Ovary (tissue), 9 donors: ENCODE data around the gene LOX. TPM values are rescaled to one million over a fixed set of nuclear protein-coding genes. Genes with fewer than 3 reads are reported as not detected.

Experiments used
- DNase-seq, 5 donors: peaks; one replicate each; pipeline ENCODE4 v3.0.0-alpha.2; 2019 to 2020
- H3K27ac ChIP-seq, 2 donors: fragments of 200-600 bp; one replicate each; pipeline versions ENCODE4 v1.5.1 to v1.8.0; 2019 to 2022
- H3K27me3 ChIP-seq: fragments of 200-600 bp; one replicate; pipeline ENCODE4 v1.8.0; 2022
- H3K36me3 ChIP-seq: fragments of 200-600 bp; sonication (generic); one replicate; pipeline ENCODE4 v1.5.1; 2019
- H3K4me1 ChIP-seq: one replicate; pipeline ENCODE4 v1.8.1; 2013; ENCODE audit warnings: mild to moderate bottlenecking, moderate library complexity; ENCODE audit not compliant: insufficient read depth
- H3K4me3 ChIP-seq: fragments of 200-600 bp; sonication (generic); one replicate; pipeline ENCODE4 v1.5.1; 2017
- H3K9me3 ChIP-seq, 2 donors: fragments of 200-600 bp in 1 of 2; sonication (generic) in 1 of 2; one replicate each; pipeline versions ENCODE4 v1.5.1 to v1.8.1; 2013 to 2019; ENCODE audit warnings: mild to moderate bottlenecking in 1 of 2, moderate library complexity in 1 of 2
- EP300 ChIP-seq: sonication (generic); formaldehyde crosslinking; IDR thresholded peaks from one replicate; pipeline ENCODE4 v1.6.1; 2017; ENCODE audit warnings: antibody characterized with exemption
- POLR2A ChIP-seq: fragments of 450-650 bp; IDR thresholded peaks from one replicate; pipeline ENCODE4 v1.6.1; 2017; ENCODE audit warnings: antibody characterized with exemption, mild to moderate bottlenecking, moderate library complexity
- WGBS, 3 donors: extraction: QIAGEN DNeasy Blood & Tissue Kit in 1 of 3; methylation state at CpG; one replicate each; pipeline versions ENCODE4 v1.1.5 to v1.1.7; 2013 to 2017; 5-methylcytosine and 5-hydroxymethylcytosine counted together
- intact Hi-C, 4 donors: fragments of 100-400 bp; cut with DNase I; formaldehyde crosslinking; loops; one replicate each; pipeline versions ENCODE4 v1.11.0 to v1.15.1; 2022 to 2023
- polyA plus RNA-seq, 2 donors: library from polyadenylated mRNA; stranded (reverse); fragments of 200-250 nt in 1 of 2; fragments of 350-450 nt in 1 of 2; fragmentation: Illumina TruSeq in 1 of 2; extraction: RNeasy Lipid Tissue Mini Kit (QIAGEN cat#74804) in 1 of 2; gene quantifications; one replicate each; pipeline ENCODE4 v1.2.3, GENCODE V29; 2013 to 2014
- total RNA-seq, 7 donors: library from RNA; depleted of rRNA in 2 of 7; stranded (reverse); fragments of >200 nt in 2 of 7; fragmentation: NEBNext Ultra II Directional in 3 of 7; extraction: Animal tissue kit (Norgen Biotek cat#: 25700) in 3 of 7; gene quantifications; one replicate each; pipeline versions ENCODE4 v1.1.0 to v1.2.4, GENCODE V29; 2016 to 2023
- TF ChIP-seq, protein P1 (sequence below), 3 donors: fragments of 450-650 bp in 2 of 3; fragments of 200-600 bp in 1 of 3; IDR thresholded peaks; one replicate each; pipeline versions ENCODE4 v1.5.1 to v1.8.0; 2016 to 2022; ENCODE audit warnings: antibody characterized with exemption in 3 of 3, mild to moderate bottlenecking in 1 of 3
- donor health status: DM: no; HTN: no; CAD: no; lungs with moderate emphysema.
- donor health status: DM: no; HTN: no; CAD: no.
- donor health status: Bipolar disorder and iron deficiency.
- donor health status: DM: yes; HTN: yes; CAD: no.
- donor health status: DM: no; HTN: no; CAD: no.
- donor health status: DM: yes; HTN: yes; CAD: no.

The LOX gene
- total and polyA plus RNA-seq, 9 donors, result 6.9 to 23.5 (median 10.9) TPM

DNA sequence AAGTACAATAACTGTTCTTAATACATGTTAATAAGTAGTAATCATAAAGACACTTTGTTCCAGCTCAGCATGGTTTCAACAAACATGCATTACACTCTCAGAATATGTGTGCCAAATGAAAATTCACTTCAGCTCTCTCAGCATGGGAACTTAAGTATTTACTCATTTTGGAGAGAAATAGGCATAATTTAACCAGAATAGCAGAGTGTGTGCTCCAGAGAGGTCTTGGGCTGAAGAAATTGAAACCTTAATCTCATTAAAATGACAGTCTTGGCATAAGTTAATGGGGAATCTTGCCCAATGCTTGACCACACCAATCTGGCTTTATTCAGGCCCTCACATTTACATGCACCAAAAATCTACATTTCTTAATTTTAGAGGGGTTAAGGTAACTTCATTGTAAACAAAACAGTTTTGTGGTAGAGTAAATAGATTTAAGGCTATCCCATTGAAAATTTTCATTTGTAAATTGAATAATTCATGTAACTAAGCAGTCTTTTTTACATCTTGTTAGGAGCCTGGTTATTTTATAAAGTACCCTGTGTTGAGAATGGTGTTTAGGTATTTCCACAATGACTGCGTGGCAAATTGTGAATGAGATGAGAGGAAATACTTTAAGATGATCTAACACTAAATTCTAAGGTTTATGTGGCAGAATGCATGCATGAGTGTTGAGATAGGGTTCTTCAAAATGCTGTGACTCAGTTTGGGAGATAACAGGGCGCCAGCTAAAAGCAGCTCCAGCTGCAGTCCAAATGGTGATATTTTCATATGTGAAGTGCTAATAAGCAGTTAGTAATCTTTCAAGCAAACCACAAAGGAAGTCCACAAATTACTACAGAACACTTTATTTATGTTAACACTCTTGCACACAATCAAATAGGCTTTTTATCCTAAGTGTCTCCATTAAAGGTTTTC, 11.3 kb upstream of the LOX start:
- Histone ChIP-seq H3K27ac (no peak overlapping the region), H3K27me3 (no peaks in the 10 kb centered on the region), H3K36me3 (no peaks in the 10 kb centered on the region), H3K4me1 (no peaks in the 10 kb centered on the region), H3K4me3 (no peak overlapping the region), H3K9me3 (no peaks in the 10 kb centered on the region)
- TF ChIP-seq, protein P1, sequence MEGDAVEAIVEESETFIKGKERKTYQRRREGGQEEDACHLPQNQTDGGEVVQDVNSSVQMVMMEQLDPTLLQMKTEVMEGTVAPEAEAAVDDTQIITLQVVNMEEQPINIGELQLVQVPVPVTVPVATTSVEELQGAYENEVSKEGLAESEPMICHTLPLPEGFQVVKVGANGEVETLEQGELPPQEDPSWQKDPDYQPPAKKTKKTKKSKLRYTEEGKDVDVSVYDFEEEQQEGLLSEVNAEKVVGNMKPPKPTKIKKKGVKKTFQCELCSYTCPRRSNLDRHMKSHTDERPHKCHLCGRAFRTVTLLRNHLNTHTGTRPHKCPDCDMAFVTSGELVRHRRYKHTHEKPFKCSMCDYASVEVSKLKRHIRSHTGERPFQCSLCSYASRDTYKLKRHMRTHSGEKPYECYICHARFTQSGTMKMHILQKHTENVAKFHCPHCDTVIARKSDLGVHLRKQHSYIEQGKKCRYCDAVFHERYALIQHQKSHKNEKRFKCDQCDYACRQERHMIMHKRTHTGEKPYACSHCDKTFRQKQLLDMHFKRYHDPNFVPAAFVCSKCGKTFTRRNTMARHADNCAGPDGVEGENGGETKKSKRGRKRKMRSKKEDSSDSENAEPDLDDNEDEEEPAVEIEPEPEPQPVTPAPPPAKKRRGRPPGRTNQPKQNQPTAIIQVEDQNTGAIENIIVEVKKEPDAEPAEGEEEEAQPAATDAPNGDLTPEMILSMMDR (IDR thresholded peaks at IDR 0.05), result no peak
- TF ChIP-seq EP300 (no peak), POLR2A (no peak)
- intact Hi-C loops, result loop anchor here in 1 of 4 donors (10.0 kb wide), 1 partner anchor 325 kb away; no protein-coding TSS in a partner anchor
- WGBS, 3 donors, result 16 to 27% (median 22%) methylated on average over 2 of the region's 2 CpGs
- no peak for DNase-seq

DNA sequence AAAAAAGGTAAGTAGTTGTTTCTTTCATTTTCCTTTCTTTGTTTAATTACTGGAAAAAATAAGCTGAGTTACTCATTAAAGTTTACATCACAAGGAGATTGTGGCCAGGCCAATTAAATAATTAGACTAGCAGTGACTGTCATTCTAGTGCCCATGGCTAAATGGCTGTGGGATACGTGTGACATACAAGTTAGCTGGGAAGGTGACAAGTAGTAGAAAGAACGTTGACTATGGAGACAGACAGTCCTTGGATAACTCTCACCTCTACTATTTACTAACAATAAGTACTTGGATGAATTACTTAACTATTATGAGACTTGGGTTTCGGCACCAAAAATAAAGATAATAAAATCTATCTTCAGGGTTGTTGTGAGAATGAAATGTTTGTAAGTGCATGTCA, 7.0 kb upstream of the LOX start:
- H3K27ac ChIP-seq, result no peak overlapping the region
- WGBS, 3 donors, result 59 to 81% (median 79%) methylated on average over 3 of the region's 3 CpGs

DNA sequence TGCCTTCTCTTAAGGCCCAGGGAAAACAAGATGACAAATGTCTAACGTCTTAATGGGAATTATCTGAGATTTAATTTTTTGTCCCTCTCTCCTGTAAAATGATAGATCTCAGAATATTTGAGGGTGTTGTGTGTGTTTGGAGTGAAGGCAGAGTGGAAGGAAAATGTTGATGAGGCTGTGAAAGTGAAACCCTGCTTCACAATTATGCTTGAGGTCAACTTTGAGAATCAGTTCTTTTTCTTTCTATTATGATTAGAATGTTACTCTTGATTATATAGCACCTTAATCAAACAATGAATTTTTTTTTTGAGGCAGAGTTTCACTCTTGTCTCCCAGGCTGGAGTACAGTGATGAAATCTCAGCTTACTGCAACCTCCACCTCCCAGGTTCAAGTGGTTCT, 5.5 kb upstream of the LOX start:
- 82 to 88% (median 84%) methylated on average over 1 of the region's 1 CpG for WGBS, 3 donors
- intact Hi-C loops, result no loop called here
- no peak overlapping the region for H3K4me3 ChIP-seq
- H3K27me3 ChIP-seq, result no peaks in the 10 kb centered on the region
- DNase-seq, result no peak
- no peaks in the 10 kb centered on the region for H3K36me3 ChIP-seq
- H3K4me1 ChIP-seq, result no peaks in the 10 kb centered on the region
- no peaks in the 10 kb centered on the region for H3K9me3 ChIP-seq
- H3K27ac ChIP-seq, result no peak overlapping the region
- TF ChIP-seq EP300 (no peak), POLR2A (no peak)
- TF ChIP-seq, protein P1 (IDR thresholded peaks at IDR 0.05), result no peak

More for the DNA sequence above, 7.0 kb upstream of the LOX start:
- no peaks in the 10 kb centered on the region for H3K9me3 ChIP-seq
- intact Hi-C loops, result no loop called here
- TF ChIP-seq EP300 (no peak), POLR2A (no peak)
- TF ChIP-seq, protein P1 (IDR thresholded peaks at IDR 0.05), result no peak
- H3K4me1 ChIP-seq, result no peaks in the 10 kb centered on the region
- no peaks in the 10 kb centered on the region for H3K27me3 ChIP-seq
- H3K36me3 ChIP-seq, result no peaks in the 10 kb centered on the region
- H3K4me3 ChIP-seq, result no peak overlapping the region
- no peak for DNase-seq

DNA sequence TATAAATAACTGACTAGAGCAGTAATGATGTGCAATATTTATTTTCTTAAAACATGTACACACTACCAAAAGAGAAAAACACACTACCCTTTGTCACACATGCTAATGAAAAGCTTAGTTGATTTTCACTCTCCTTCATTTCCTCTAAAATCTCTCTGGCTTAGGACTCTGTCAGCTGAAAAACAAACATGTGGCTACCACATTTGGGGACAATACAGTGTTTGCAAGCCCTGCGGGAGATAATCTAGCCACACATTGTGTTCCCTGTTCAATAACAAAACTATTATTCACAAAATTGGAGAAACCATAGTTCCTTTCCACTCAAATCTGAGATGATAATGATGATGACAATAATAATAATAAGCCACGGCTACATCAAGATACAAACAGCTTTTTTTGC, 3.5 kb upstream of the LOX start:
- TF ChIP-seq, protein P1 (IDR thresholded peaks at IDR 0.05), result no peak
- TF ChIP-seq POLR2A (no peak), EP300 (no peak)
- DNase-seq, result no peak
- Histone ChIP-seq H3K4me1 (no peaks in the 10 kb centered on the region), H3K9me3 (no peaks in the 10 kb centered on the region), H3K36me3 (no peaks in the 10 kb centered on the region), H3K27ac (no peak overlapping the region), H3K4me3 (no peak overlapping the region), H3K27me3 (no peaks in the 10 kb centered on the region)
- 68 to 83% (median 78%) methylated on average over 2 of the region's 2 CpGs for WGBS, 3 donors
- intact Hi-C loops, result no loop called here
